HG03342 (cell line): ENCODE results near the gene PNPLA7.
"Not testable (repeated sequence)": the region's sequence is repeated elsewhere in the genome, so short reads cannot be mapped to it uniquely, and the experiment has no call there.

Source experiments
- ATAC-seq: cut with Tn5 transposase; IDR thresholded peaks from one replicate; pipeline ENCODE4 v1.9.1; 2021; ENCODE audit warnings: mild to moderate bottlenecking, moderate library complexity; ENCODE audit not compliant: unreplicated experiment

The PNPLA7 gene

GRCh38 chr9:137452761-137453642 lies 97.2 kb downstream of the PNPLA7 start:
- ATAC-seq = no peak

GRCh38 chr9:137452006-137452760 lies 98.0 kb downstream of the PNPLA7 start:
- ATAC-seq = no peak

GRCh38 chr9:137451264-137452005 lies 98.8 kb downstream of the PNPLA7 start:
- not testable (repeated sequence) for ATAC-seq

GRCh38 chr9:137450539-137451222 lies 99.5 kb downstream of the PNPLA7 start:
- not testable (repeated sequence) for ATAC-seq

- ATAC-seq = no peak
Measured at GRCh38 chr9:137449931-137450538, 100.2 kb downstream of the PNPLA7 start.

- ATAC-seq = no peak
Measured at GRCh38 chr9:137449081-137449844, 100.9 kb downstream of the PNPLA7 start.

- no peak for ATAC-seq
Measured at GRCh38 chr9:137448602-137448962, 101.6 kb downstream of the PNPLA7 start.

- no peak for ATAC-seq
Measured at GRCh38 chr9:137447722-137448601, 102.2 kb downstream of the PNPLA7 start.

- no peak for ATAC-seq
Measured at GRCh38 chr9:137446851-137447471, 103.2 kb downstream of the PNPLA7 start.

GRCh38 chr9:137445930-137446431 lies 104.2 kb downstream of the PNPLA7 start:
- ATAC-seq = no peak

GRCh38 chr9:137445275-137445807 lies 104.9 kb downstream of the PNPLA7 start:
- no peak for ATAC-seq

GRCh38 chr9:137444106-137444790 lies 106.0 kb downstream of the PNPLA7 start:
- no peak for ATAC-seq

GRCh38 chr9:137441935-137442321 lies 108.3 kb downstream of the PNPLA7 start:
- no peak for ATAC-seq

GRCh38 chr9:137441289-137441934 lies 108.8 kb downstream of the PNPLA7 start, which contains the start of gene ENTPD8:
ENTPD8 (minus strand) TSS chr9:137441357; CDS start chr9:137438285, 3,072 bp downstream.
- no peak for ATAC-seq

- ATAC-seq = no peak
Measured at GRCh38 chr9:137439158-137439714, 111.0 kb downstream of the PNPLA7 start.

- no peak for ATAC-seq
Measured at GRCh38 chr9:137438591-137439157, 111.5 kb downstream of the PNPLA7 start.
